Caki2 (cell line): ENCODE measurements around the gene SULF2. TPM values are rescaled to one million over a fixed set of nuclear protein-coding genes. Genes with fewer than 3 reads are reported as not detected.
A peak's percentile ranks its signal among the peaks of the same experiment; 100 is the strongest.

Experiments
- DNase-seq: peaks from one replicate; pipeline ENCODE4 v3.0.0-alpha.2; 2015; ENCODE audit warnings: low read depth
- in situ Hi-C: cut with HindIII; loops from 2 replicates; pipeline ENCODE4 v1.10.0; 2016; ENCODE audit warnings: low sequenced_read_pairs, low pct_unique_long_range_greater_than_20kb, mixed read lengths
- total RNA-seq: library from RNA; depleted of rRNA; stranded (reverse); fragments of >200 nt; shearing (Covaris generic); gene quantifications from 2 replicates; pipeline ENCODE4 v1.2.3, GENCODE V29; 2014; ENCODE audit warnings: low replicate concordance

SULF2 gene
- total RNA-seq, 1 experiment from 2014 or later = 6.0 TPM

- in situ Hi-C loops = no loop called here
- no peak for DNase-seq
Observed at GRCh38 chr20:47659904-47660601, 125.2 kb downstream of the SULF2 start.

- in situ Hi-C loops = no loop called here
Observed at GRCh38 chr20:47656318-47656717, 129.0 kb downstream of the SULF2 start.

GRCh38 chr20:47655635-47656034 is 129.6 kb downstream of the SULF2 start:
- DNase-seq = no peak
- in situ Hi-C loops = no loop called here

More at GRCh38 chr20:47656318-47656717, 129.0 kb downstream of the SULF2 start:
- no peak for DNase-seq

- DNase-seq = no peak
- in situ Hi-C loops = no loop called here
Observed at GRCh38 chr20:47654370-47654769, 130.9 kb downstream of the SULF2 start.

- in situ Hi-C loops = no loop called here
- DNase-seq = no peak
Observed at GRCh38 chr20:47653869-47654268, 131.4 kb downstream of the SULF2 start.

GRCh38 chr20:47652794-47653193 is 132.5 kb downstream of the SULF2 start:
- no peak for DNase-seq
- in situ Hi-C loops = no loop called here

- in situ Hi-C loops = no loop called here
- DNase-seq = no peak
Observed at GRCh38 chr20:47652301-47652700, 133.0 kb downstream of the SULF2 start.

GRCh38 chr20:47648943-47649342 is 136.3 kb downstream of the SULF2 start:
- in situ Hi-C loops = no loop called here

GRCh38 chr20:47647994-47648393 is 137.3 kb downstream of the SULF2 start:
- in situ Hi-C loops = no loop called here
- no peak for DNase-seq

More at GRCh38 chr20:47648943-47649342, 136.3 kb downstream of the SULF2 start:
- DNase-seq = no peak

- in situ Hi-C loops = no loop called here
Observed at GRCh38 chr20:47645632-47646031, 139.6 kb downstream of the SULF2 start.

GRCh38 chr20:47642624-47643023 is 142.7 kb downstream of the SULF2 start:
- in situ Hi-C loops = no loop called here
- DNase-seq = no peak

More at GRCh38 chr20:47645632-47646031, 139.6 kb downstream of the SULF2 start:
- DNase-seq = no peak

- in situ Hi-C loops = no loop called here
- no peak for DNase-seq
Observed at GRCh38 chr20:47642118-47642517, 143.2 kb downstream of the SULF2 start.

GRCh38 chr20:47638851-47639250 is 146.4 kb downstream of the SULF2 start:
- in situ Hi-C loops = no loop called here

GRCh38 chr20:47635256-47635655 is 150.0 kb downstream of the SULF2 start:
- in situ Hi-C loops = no loop called here
- DNase-seq = no peak

More at GRCh38 chr20:47638851-47639250, 146.4 kb downstream of the SULF2 start:
- DNase-seq = no peak

- in situ Hi-C loops = no loop called here
- no peak for DNase-seq
Observed at GRCh38 chr20:47631078-47631477, 154.2 kb downstream of the SULF2 start.

- no peak for DNase-seq
- in situ Hi-C loops = no loop called here
Observed at GRCh38 chr20:47629907-47630306, 155.4 kb downstream of the SULF2 start.

GRCh38 chr20:47627540-47627939 is 157.7 kb downstream of the SULF2 start:
- DNase-seq = no peak
- in situ Hi-C loops = no loop called here

GRCh38 chr20:47623206-47623605 is 162.1 kb downstream of the SULF2 start:
- DNase-seq = no peak
- in situ Hi-C loops = no loop called here

- DNase-seq = peak; percentile 87
Observed at GRCh38 chr20:47622118-47622665, 163.1 kb downstream of the SULF2 start.

More at GRCh38 chr20:47622118-47622665, 163.1 kb downstream of the SULF2 start:
- in situ Hi-C loops = no loop called here
